HS-27A (cell line): Measurements from ENCODE around the gene SPATS2L.
A peak's percentile ranks its signal among the peaks of the same experiment; 100 is the strongest.

Experiments used
- DNase-seq: peaks from one replicate; pipeline ENCODE4 v3.0.0-alpha.2; 2012; ENCODE audit warnings: low read depth, missing footprints

SPATS2L gene

DNA sequence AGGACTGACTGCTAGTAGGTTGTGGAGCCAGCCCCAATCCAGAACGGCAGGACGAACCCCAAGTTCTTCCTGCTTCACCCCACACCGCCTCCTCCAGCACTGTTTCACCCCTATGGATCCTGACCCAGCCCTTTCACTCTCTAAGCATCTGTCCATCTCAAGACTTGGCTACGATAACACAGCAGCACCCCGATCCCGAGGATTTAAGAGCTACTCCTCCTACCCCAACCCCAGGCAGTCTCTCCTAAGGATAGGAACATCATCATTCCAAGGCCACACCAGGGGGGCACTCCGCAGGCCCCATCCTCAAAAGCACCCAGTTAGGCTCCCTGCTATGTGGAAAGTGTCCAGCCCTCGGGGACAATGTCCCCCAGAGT is 202.7 kb downstream of the SPATS2L start:
- no peak for DNase-seq

DNA sequence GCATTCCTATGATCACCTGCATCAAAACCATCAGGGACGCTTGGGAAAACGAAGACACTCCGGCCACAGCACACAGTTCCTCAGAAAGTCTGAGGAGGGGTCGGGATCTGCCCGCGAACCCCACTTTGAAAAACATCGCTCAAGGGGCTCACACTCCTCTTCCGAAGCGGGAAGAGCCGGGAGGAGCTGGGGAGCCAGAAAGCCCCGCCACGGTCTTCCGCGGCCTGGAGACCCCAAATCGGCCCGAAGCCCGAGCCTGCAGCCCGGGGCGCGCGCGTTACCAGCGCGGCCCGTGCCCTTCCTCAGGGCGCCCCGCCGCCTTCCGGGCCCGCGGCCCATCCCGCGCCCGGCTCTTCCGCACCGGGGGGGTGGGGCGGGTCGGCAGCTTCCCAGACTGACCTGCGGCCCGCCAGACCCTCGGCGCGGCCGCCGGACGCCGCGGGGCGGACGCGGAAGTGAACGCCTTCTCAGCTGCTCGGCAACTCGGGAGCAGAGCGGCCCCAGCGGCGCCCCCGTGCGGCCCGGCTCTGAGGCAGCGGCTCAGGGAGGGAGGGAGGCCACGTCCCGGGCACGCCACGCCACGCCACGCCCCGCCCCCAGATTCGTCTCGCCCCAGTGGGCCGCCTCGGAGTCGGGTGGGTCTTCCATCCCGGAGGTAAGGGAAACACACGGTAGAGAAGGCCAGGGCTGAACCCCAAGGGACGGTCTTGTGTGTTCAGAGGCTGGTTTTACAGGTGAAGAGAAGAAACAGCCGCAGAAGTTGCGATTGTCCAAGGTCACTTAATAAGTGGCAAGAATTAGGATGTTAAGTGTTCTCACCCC is 203.3 kb downstream of the SPATS2L start, which contains the start of gene KCTD18:
KCTD18 (minus strand) TSS at position 457 of the 822 bp plus-strand sequence. CDS start 3,052 bp downstream, outside the sequence.
- DNase-seq, result peak; percentile 60

GRCh38 chr2:200515155-200515554 is 208.7 kb downstream of the SPATS2L start:
- DNase-seq, result no peak

- no peak for DNase-seq
These were observed 216.7 kb downstream of the SPATS2L start for GRCh38 chr2:200523158-200523557.

GRCh38 chr2:200523604-200524003 is 217.1 kb downstream of the SPATS2L start:
- no peak for DNase-seq

- no peak for DNase-seq
These were observed 218.6 kb downstream of the SPATS2L start for GRCh38 chr2:200525066-200525465.

DNA sequence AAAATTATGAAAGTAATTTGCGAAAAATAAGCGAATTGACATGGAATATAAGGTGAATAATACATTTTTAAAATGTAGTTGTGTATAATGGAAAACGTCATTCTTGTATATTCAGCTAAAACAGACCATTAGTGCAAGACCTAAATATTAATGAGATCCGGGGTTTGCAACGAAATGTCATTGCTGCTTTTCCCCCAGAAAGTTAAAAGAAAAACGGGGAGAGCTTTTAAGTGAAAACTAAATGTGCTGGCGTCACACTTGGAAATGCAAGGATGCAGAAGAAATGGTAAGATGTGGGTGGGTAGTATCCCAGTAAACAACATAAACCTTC is 219.0 kb downstream of the SPATS2L start:
- no peak for DNase-seq

DNA sequence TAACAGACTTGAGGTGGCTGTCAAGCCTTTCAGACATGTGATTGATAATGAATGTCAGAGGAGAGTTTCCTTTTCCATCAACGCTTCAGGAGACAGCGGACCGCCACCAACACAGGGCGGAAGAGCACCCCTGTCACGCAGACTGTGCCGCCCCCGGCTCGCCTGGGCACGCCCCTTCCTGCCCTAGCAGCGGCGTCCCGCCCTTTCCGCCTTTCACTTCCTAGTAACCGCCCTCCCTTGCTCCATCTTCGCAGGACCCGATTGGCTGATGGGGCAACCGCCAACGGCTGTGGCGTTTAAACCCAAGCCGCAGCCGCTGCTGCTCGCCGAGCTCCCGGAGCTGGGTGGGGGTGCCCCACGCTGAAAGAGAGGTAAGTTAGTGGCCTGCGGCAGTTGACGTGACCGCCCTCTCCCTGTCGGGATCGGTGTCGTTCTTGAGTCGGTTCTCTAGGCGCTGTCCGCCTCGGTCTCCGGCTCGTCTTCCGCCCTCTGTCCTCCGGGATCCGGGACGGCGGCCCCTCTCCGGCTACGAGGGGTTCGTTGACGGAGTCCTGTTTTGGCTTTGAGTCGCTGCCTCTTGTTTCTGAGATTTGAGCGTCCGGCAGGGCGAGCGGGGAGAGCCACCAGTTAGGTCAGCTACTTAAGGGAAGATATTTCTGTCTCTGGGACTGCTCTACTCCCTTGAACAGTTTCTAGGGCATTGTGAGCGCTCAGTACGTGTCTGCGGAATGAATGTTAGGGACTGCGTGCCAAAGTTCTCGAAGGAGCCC is 219.6 kb downstream of the SPATS2L start, which contains the start of gene SGO2:
SGO2 (plus strand) TSS at position 326 of the 770 bp plus-strand sequence. CDS start 6,769 bp downstream, outside the sequence.
- DNase-seq, result peak; percentile 93

DNA sequence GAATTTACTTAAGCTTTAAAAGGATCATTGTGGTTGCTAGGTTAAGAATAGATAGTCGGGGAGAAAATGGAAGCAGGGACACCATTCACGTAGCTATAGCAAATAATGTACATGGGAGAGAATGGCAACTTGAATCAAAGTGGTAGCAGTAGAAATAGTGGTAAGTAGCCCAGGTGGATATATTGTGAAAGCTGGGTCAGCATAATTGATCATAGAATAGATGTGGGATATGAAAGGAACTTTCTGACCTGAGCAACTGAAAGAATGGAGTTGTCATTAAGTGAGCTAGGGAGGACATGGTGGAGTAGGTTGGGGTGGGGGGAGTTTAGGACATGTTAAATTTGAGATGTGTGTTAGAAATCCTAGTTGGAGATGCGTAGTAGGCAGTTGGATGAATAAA is 221.7 kb downstream of the SPATS2L start:
- no peak for DNase-seq
